Keratinocyte (primary cell): ENCODE data around the gene MYL12B. TPM values are rescaled to one million over a fixed set of nuclear protein-coding genes. Genes with fewer than 3 reads are reported as not detected.
A peak's percentile ranks its signal among the peaks of the same experiment; 100 is the strongest.

Experiments
- DNase-seq: peaks from one replicate; pipeline ENCODE4 v3.0.0-alpha.2; 2011; ENCODE audit warnings: low read depth, missing footprints, low spot score
- FAIRE-seq: peaks from 2 replicates; lab custom pipeline; 2011; peaks lifted over from hg19 to GRCh38; lab: Jason Lieb, UNC
- H2AFZ ChIP-seq: 2 replicates; pipeline ENCODE4 v1.6.0; 2012; ENCODE audit warnings: low read length, control low read depth, inconsistent platforms; ENCODE audit not compliant: control insufficient read depth
- H3K27ac ChIP-seq: 2 replicates; pipeline ENCODE4 v1.5.1; 2011; ENCODE audit warnings: low read length; ENCODE audit not compliant: control insufficient read depth, insufficient read depth
- H3K27me3 ChIP-seq: 3 replicates; pipeline ENCODE4 v1.6.0; 2011; ENCODE audit warnings: low read length; ENCODE audit not compliant: control insufficient read depth, insufficient read depth; ENCODE audit errors: extremely low read depth
- H3K36me3 ChIP-seq, 2 experiments: 2 replicates in 1 of 2; 3 replicates in 1 of 2; pipeline ENCODE4 v1.5.1; 2011; ENCODE audit warnings: low read length in 2 of 2, mild to moderate bottlenecking in 1 of 2; ENCODE audit not compliant: control insufficient read depth in 2 of 2, insufficient read depth in 2 of 2; ENCODE audit errors: extremely low read depth in 1 of 2
- H3K4me1 ChIP-seq: 3 replicates; pipeline ENCODE4 v1.5.1; 2011; ENCODE audit warnings: low read length; ENCODE audit not compliant: control insufficient read depth, insufficient read depth; ENCODE audit errors: extremely low read depth
- H3K4me2 ChIP-seq: 3 replicates; pipeline ENCODE4 v1.6.0; 2011; ENCODE audit warnings: low read depth, low read length; ENCODE audit not compliant: control insufficient read depth, insufficient read depth; ENCODE audit errors: extremely low read depth
- H3K4me3 ChIP-seq, 3 experiments: fragments of 200-600 bp in 1 of 3; sonication (generic) in 1 of 3; 2 replicates in 2 of 3; 3 replicates in 1 of 3; pipeline ENCODE4 v1.5.1; 2011 to 2016; ENCODE audit warnings: low read length in 3 of 3, mild to moderate bottlenecking in 3 of 3, control low read depth in 2 of 3, inconsistent platforms in 1 of 3, low read depth in 1 of 3, mixed read lengths in 1 of 3, mixed run types in 1 of 3, moderate library complexity in 1 of 3; ENCODE audit not compliant: control insufficient read depth in 2 of 3, insufficient read depth in 2 of 3; ENCODE audit errors: extremely low read depth in 1 of 3
- H3K79me2 ChIP-seq: 2 replicates; pipeline ENCODE4 v1.6.0; 2012; ENCODE audit warnings: low read length; ENCODE audit not compliant: control insufficient read depth, insufficient read depth
- H3K9ac ChIP-seq: 3 replicates; pipeline ENCODE4 v1.6.0; 2011; ENCODE audit warnings: low read length; ENCODE audit not compliant: control insufficient read depth, insufficient read depth; ENCODE audit errors: extremely low read depth
- H3K9me1 ChIP-seq: 3 replicates; pipeline ENCODE4 v1.6.0; 2011; ENCODE audit warnings: low read length; ENCODE audit not compliant: control insufficient read depth, insufficient read depth; ENCODE audit errors: extremely low read depth
- H3K9me3 ChIP-seq: 2 replicates; pipeline ENCODE4 v1.5.1; 2012; ENCODE audit warnings: low read depth, low read length; ENCODE audit not compliant: control insufficient read depth
- H4K20me1 ChIP-seq: 3 replicates; pipeline ENCODE4 v1.6.0; 2011; ENCODE audit warnings: low read length; ENCODE audit not compliant: control insufficient read depth, insufficient read depth; ENCODE audit errors: extremely low read depth
- EZH2 ChIP-seq: IDR thresholded peaks from one replicate; pipeline ENCODE4 v1.6.1; 2012; ENCODE audit warnings: inconsistent platforms, mild to moderate bottlenecking, low read length, moderate library complexity
- dilution Hi-C: fragments of 300-500 bp; cut with MboI; formaldehyde crosslinking; loops from one replicate; pipeline ENCODE4 v1.7.0; 2020; ENCODE audit warnings: low sequenced_read_pairs; ENCODE audit not compliant: extremely low pct_ligation_motif_present
- polyA minus RNA-seq, 3 experiments: library from RNA; depleted of rRNA, polyadenylated mRNA; stranded (reverse); fragments of >200 nt; gene quantifications; 1 replicate in 1 of 3; 2 replicates in 1 of 3; 3 replicates in 1 of 3; pipeline ENCODE4 v1.2.3, GENCODE V29; 2011
- polyA plus RNA-seq, 5 experiments: library from polyadenylated mRNA; depleted of rRNA in 3 of 5; stranded (reverse) in 3 of 5; stranded (forward) in 1 of 5; unstranded in 1 of 5; fragments of >200 nt; gene quantifications; 1 replicate in 1 of 5; 2 replicates in 3 of 5; 3 replicates in 1 of 5; pipeline versions ENCODE4 v1.2.1 to v1.2.3, GENCODE V29; 2011 to 2012; ENCODE audit warnings: missing spikeins in 2 of 5, low read depth in 1 of 5, low replicate concordance in 1 of 5
- TF ChIP-seq, protein P1 (sequence below), 3 experiments: IDR thresholded peaks in 1 of 3; conservative IDR thresholded peaks in 1 of 3; optimal IDR thresholded peaks in 1 of 3; 2 replicates in 2 of 3; 3 replicates in 1 of 3; pipeline versions ENCODE3 to v1.5.1; 2011; ENCODE audit warnings: low read length in 3 of 3, mild to moderate bottlenecking in 3 of 3, moderate library complexity in 2 of 3, control low read depth in 1 of 3, inconsistent platforms in 1 of 3; ENCODE audit not compliant: insufficient read depth in 2 of 3; ENCODE audit errors: extremely low read depth in 1 of 3

Gene MYL12B
- polyA plus RNA-seq (946 to 1,224 TPM (median 993 TPM) in 3 replicates), polyA minus RNA-seq (206 to 467 TPM (median 416 TPM) in 3 replicates)
- 428 TPM for polyA plus RNA-seq (2011; ENCODE audit: low read depth)
- 856 and 1,649 TPM in 2 replicates for polyA plus RNA-seq (2011; cell fraction: cytosol; rRNA removed)
- 528 and 542 TPM in 2 replicates for polyA plus RNA-seq (2011; cell fraction: nucleus; rRNA removed)
- polyA plus RNA-seq (2012; ENCODE audit: low replicate concordance) = 739 and 761 TPM in 2 replicates
- polyA minus RNA-seq (2011; cell fraction: cytosol; rRNA and poly(A)+ RNA removed) = 587 TPM
- 138 and 172 TPM in 2 replicates for polyA minus RNA-seq (2011; cell fraction: nucleus; rRNA and poly(A)+ RNA removed)

DNA sequence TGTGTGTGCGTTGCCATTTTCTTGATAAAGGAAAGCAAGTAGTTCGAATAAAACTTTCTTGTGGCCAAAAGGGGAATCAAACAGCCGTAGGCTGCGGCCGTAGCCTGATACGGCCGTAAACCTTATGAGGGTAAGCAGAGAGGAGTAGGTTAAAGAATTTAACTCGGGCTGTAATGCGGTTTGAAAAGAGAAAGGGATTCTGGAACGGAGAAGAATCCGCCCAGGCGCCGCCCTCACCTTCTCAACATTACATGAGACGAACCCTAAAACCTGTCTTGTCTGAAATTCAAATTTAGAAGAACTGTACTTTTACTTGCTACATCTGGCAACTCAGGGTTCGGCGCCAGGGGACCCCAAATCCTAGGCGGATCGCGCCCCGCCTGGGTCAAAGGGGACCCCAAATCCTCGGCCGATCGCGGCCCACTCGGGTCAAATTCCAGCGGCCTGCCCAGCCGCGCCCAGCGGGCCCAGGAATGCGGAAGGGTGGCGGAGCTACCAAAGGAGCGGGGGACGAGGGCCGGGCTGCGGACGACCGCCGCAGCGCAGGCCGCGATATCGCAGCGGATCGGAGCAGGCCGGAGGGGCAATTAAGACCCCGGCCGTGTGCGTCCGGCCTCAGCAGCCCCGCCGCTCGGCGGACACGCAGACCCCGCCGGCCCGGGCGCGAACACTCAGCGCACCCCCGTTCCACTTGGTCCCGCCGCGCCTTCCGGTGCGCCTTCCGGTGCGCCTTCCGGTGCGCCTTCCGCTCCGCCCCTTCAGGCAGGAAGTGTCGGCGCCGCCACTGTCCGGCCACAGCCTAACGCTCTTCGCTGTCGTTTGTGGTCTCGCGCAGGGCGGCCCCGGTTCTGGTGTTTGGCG is at the start of gene MYL12B:
Gene MYL12B, plus strand, starts transcription at position 761 of the 861 bp plus-strand sequence. CDS start 10,766 bp downstream, outside the sequence.
- H3K9me1 ChIP-seq = peaks cover 7% of the 10 kb centered on the region

DNA sequence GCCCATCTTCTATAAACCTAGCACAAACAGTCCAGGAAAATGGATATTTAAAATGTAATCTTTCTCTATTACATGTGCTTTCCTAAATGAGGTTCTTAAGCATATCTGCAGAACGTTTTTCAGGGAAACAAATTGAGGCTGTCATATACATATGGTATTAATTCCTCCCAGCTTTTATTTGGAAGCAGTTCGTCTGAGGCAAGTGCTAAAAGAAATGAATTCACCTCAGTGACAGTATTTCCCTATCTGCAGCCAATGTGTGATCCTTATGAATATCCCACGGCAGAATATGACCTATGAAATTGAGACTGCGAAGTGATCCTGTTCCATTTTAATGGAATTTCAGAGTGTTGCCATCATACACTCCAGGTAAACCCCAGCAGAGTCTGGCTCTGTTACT is 49.3 kb upstream of the MYL12B start:
- Histone ChIP-seq H3K4me2 (no peak overlapping the region), H3K36me3 (no peaks in the 10 kb centered on the region), H2AFZ (no peak overlapping the region), H3K79me2 (no peaks in the 10 kb centered on the region), H3K9ac (no peak overlapping the region), H3K4me1 (peaks cover 4% of the 10 kb centered on the region), H3K9me3 (no peaks in the 10 kb centered on the region), H3K27ac (no peak overlapping the region), H3K27me3 (no peaks in the 10 kb centered on the region), H3K9me1 (no peaks in the 10 kb centered on the region), H4K20me1 (no peaks in the 10 kb centered on the region), H3K4me3 (no peak overlapping the region)
- dilution Hi-C loops = no loop called here
- TF ChIP-seq, protein P1, sequence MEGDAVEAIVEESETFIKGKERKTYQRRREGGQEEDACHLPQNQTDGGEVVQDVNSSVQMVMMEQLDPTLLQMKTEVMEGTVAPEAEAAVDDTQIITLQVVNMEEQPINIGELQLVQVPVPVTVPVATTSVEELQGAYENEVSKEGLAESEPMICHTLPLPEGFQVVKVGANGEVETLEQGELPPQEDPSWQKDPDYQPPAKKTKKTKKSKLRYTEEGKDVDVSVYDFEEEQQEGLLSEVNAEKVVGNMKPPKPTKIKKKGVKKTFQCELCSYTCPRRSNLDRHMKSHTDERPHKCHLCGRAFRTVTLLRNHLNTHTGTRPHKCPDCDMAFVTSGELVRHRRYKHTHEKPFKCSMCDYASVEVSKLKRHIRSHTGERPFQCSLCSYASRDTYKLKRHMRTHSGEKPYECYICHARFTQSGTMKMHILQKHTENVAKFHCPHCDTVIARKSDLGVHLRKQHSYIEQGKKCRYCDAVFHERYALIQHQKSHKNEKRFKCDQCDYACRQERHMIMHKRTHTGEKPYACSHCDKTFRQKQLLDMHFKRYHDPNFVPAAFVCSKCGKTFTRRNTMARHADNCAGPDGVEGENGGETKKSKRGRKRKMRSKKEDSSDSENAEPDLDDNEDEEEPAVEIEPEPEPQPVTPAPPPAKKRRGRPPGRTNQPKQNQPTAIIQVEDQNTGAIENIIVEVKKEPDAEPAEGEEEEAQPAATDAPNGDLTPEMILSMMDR (optimal IDR thresholded peaks at IDR 0.05 in 1 of 3, IDR thresholded peaks at IDR 0.05 in 1 of 3, conservative IDR thresholded peaks at IDR 0.05 in 1 of 3; ENCODE audit: extremely low read depth in 1 of 3, insufficient read depth in 2 of 3, low read length in 3 of 3) = no peak
- no peak for TF ChIP-seq EZH2
- FAIRE-seq (no peak), DNase-seq (no peak)

More for the DNA sequence above, at the start of gene MYL12B:
- Histone ChIP-seq H3K79me2 (peaks cover 49% of the 10 kb centered on the region), H3K9me3 (no peaks in the 10 kb centered on the region), H3K27me3 (no peaks in the 10 kb centered on the region), H3K4me3 (peak within 1 kb of the TSS; percentile 78 to 98 (median 88)), H3K4me1 (peaks cover 33% of the 10 kb centered on the region), H3K4me2 (peak within 1 kb of the TSS; percentile 96), H3K27ac (peak within 1 kb of the TSS; percentile 96), H2AFZ (peak within 1 kb of the TSS; percentile 81), H3K9ac (peak within 1 kb of the TSS; percentile 98), H4K20me1 (peaks cover 34% of the 10 kb centered on the region), H3K36me3 (peaks cover 6 to 25% of the 10 kb centered on the region in 2 experiments)
- dilution Hi-C loops = no loop called here
- DNase-seq = no peak
- TF ChIP-seq, protein P1 (optimal IDR thresholded peaks at IDR 0.05 in 1 of 3, IDR thresholded peaks at IDR 0.05 in 1 of 3, conservative IDR thresholded peaks at IDR 0.05 in 1 of 3; ENCODE audit: extremely low read depth in 1 of 3, insufficient read depth in 2 of 3, low read length in 3 of 3) = no peak
- no peak for TF ChIP-seq EZH2
- FAIRE-seq = no peak
